IPS DF 6.9 (cell line): ENCODE measurements around the gene KRTAP10-7.

ENCODE experiments used
- DNase-seq: peaks from one replicate; pipeline ENCODE4 v3.0.0-alpha.2; 2013; ENCODE audit warnings: low read depth, low spot score
- H3K27ac ChIP-seq: one replicate; pipeline ENCODE4 v1.5.1; 2013; ENCODE audit warnings: low read length, control low read depth
- H3K27me3 ChIP-seq: 2 replicates; pipeline ENCODE4 v1.6.1; 2013; ENCODE audit warnings: mild to moderate bottlenecking, low read length; ENCODE audit not compliant: control insufficient read depth, insufficient read depth
- H3K36me3 ChIP-seq: 2 replicates; pipeline ENCODE4 v1.6.1; 2013; ENCODE audit warnings: low read length; ENCODE audit not compliant: control insufficient read depth, insufficient read depth
- H3K4me1 ChIP-seq: 2 replicates; pipeline ENCODE4 v1.6.1; 2013; ENCODE audit warnings: low read length; ENCODE audit not compliant: control insufficient read depth, insufficient read depth
- H3K4me3 ChIP-seq: 2 replicates; pipeline ENCODE4 v1.5.1; 2013; ENCODE audit warnings: mild to moderate bottlenecking, low read length
- H3K9me3 ChIP-seq: 2 replicates; pipeline ENCODE4 v1.6.1; 2013; ENCODE audit warnings: low read length, inconsistent platforms; ENCODE audit not compliant: control insufficient read depth, insufficient read depth
- WGBS: extraction: QIAGEN DNeasy Blood & Tissue Kit; methylation state at CpG from one replicate; pipeline ENCODE4 v1.1.7; 2013; ENCODE audit warnings: mixed read lengths, missing lambda C conversion rate; ENCODE audit not compliant: insufficient read length, insufficient coverage; 5-methylcytosine and 5-hydroxymethylcytosine counted together

The KRTAP10-7 gene

GRCh38 chr21:44612669-44613229 is 12.4 kb downstream of the KRTAP10-7 start:
- no CpG with 5 or more reads among the region's 13 CpGs for WGBS
- Histone ChIP-seq H3K36me3 (no peaks in the 10 kb centered on the region), H3K4me1 (no peaks in the 10 kb centered on the region; the same call in 1 of the 2 replicates), H3K27ac (no peak overlapping the region), H3K9me3 (no peaks in the 10 kb centered on the region), H3K27me3 (no peaks in the 10 kb centered on the region), H3K4me3 (no peak overlapping the region)
- no peak for DNase-seq

- no peaks in the 10 kb centered on the region for H3K27me3 ChIP-seq
- no peaks in the 10 kb centered on the region; the same call in 1 of the 2 replicates for H3K4me1 ChIP-seq
- no peak overlapping the region for H3K27ac ChIP-seq
- no peaks in the 10 kb centered on the region for H3K9me3 ChIP-seq
- DNase-seq: no peak
- no CpG with 5 or more reads among the region's 26 CpGs for WGBS
- H3K4me3 ChIP-seq: no peak overlapping the region
- H3K36me3 ChIP-seq: no peaks in the 10 kb centered on the region
Measured at GRCh38 chr21:44613386-44614155, 13.2 kb downstream of the KRTAP10-7 start.

GRCh38 chr21:44614161-44614631 is 13.8 kb downstream of the KRTAP10-7 start:
- Histone ChIP-seq H3K27me3 (no peaks in the 10 kb centered on the region), H3K4me3 (no peak overlapping the region), H3K36me3 (no peaks in the 10 kb centered on the region), H3K4me1 (no peaks in the 10 kb centered on the region; the same call in 1 of the 2 replicates), H3K27ac (no peak overlapping the region), H3K9me3 (no peaks in the 10 kb centered on the region)
- no CpG with 5 or more reads among the region's 20 CpGs for WGBS
- no peak for DNase-seq

- no peaks in the 10 kb centered on the region for H3K27me3 ChIP-seq
- no peaks in the 10 kb centered on the region; the same call in 1 of the 2 replicates for H3K4me1 ChIP-seq
- H3K27ac ChIP-seq: no peak overlapping the region
- no peak overlapping the region for H3K4me3 ChIP-seq
- WGBS: no CpG with 5 or more reads among the region's 28 CpGs
- DNase-seq: no peak
- no peaks in the 10 kb centered on the region for H3K9me3 ChIP-seq
- H3K36me3 ChIP-seq: no peaks in the 10 kb centered on the region
Measured at GRCh38 chr21:44614961-44615391, 14.6 kb downstream of the KRTAP10-7 start.

- Histone ChIP-seq H3K27me3 (no peaks in the 10 kb centered on the region), H3K4me1 (no peaks in the 10 kb centered on the region; the same call in 1 of the 2 replicates), H3K36me3 (no peaks in the 10 kb centered on the region), H3K9me3 (no peaks in the 10 kb centered on the region), H3K27ac (no peak overlapping the region), H3K4me3 (no peak overlapping the region)
- no peak for DNase-seq
- WGBS: no CpG with 5 or more reads among the region's 8 CpGs
Measured at GRCh38 chr21:44615466-44615865, 15.1 kb downstream of the KRTAP10-7 start.

GRCh38 chr21:44615911-44616590 is 15.7 kb downstream of the KRTAP10-7 start:
- Histone ChIP-seq H3K9me3 (no peaks in the 10 kb centered on the region), H3K4me1 (no peaks in the 10 kb centered on the region; the same call in 1 of the 2 replicates), H3K27me3 (no peaks in the 10 kb centered on the region), H3K27ac (no peak overlapping the region), H3K36me3 (no peaks in the 10 kb centered on the region), H3K4me3 (no peak overlapping the region)
- no CpG with 5 or more reads among the region's 17 CpGs for WGBS
- no peak for DNase-seq

DNA sequence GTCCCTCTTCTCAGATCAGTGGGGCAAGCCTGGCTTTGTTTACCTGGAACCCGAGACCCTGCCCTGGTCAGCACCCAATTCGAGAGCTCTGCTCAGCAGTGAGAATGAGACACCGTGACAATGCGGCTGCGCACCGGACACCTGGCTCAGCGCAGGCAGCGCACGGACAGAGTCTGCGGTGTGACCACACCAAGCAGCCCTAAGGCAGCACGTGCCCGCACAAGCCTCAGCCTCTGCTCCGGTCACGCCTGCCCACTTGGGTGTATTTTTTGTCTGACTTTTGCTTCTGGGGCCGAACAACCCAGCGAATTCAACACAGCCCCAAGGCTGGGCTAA is 16.2 kb downstream of the KRTAP10-7 start:
- no CpG with 5 or more reads among the region's 16 CpGs for WGBS
- Histone ChIP-seq H3K4me1 (no peaks in the 10 kb centered on the region; the same call in 1 of the 2 replicates), H3K4me3 (no peak overlapping the region), H3K27me3 (no peaks in the 10 kb centered on the region), H3K27ac (no peak overlapping the region), H3K36me3 (no peaks in the 10 kb centered on the region), H3K9me3 (no peaks in the 10 kb centered on the region)
- DNase-seq: no peak

DNA sequence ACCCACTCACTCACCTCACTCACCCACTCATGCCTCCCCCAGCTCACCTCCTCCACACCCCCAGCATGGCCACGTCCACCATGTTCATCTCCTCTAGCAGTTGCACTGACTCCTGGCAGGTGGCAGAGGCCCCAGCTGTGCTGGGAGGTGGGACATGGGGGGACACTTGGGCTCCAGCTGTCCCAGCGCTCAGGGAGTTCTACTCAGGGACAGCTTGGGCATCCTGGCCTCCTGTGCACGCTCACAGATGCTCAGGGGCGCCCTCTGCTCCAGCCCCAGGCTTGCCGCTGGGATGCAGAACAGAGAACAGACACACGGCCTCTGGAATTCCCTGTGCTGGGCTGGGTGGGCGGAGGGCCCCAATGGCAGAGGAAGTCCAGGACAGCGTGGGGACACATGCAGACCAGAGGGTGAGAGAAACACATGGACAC is 16.7 kb downstream of the KRTAP10-7 start:
- no CpG with 5 or more reads among the region's 8 CpGs for WGBS
- Histone ChIP-seq H3K4me3 (no peak overlapping the region), H3K9me3 (no peaks in the 10 kb centered on the region), H3K4me1 (no peaks in the 10 kb centered on the region; the same call in 1 of the 2 replicates), H3K27me3 (no peaks in the 10 kb centered on the region), H3K36me3 (no peaks in the 10 kb centered on the region), H3K27ac (no peak overlapping the region)
- DNase-seq: no peak

DNA sequence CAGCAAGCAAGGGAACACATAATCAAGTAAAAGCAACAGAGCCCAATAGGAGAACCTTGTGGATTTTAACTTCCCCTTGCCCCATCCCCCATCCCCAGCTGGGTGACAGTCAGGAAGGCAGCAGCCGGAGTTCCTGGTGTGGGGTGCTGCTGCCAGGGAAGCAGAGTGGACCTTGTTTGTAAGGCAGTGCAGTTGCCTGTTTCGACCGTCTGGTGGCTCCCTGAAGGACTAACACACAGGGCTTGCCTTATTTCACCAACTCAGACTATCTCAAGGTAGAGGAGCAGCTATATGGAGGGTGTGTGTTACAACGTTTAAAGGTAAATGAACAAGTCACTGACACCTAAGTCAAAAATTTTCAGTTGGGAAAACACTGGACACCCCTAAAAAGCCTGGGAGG is 18.1 kb downstream of the KRTAP10-7 start:
- no peaks in the 10 kb centered on the region for H3K27me3 ChIP-seq
- H3K27ac ChIP-seq: no peak overlapping the region
- WGBS: no CpG with 5 or more reads among the region's 4 CpGs
- 0 out of 2 replicates have a peak, but pooled peaks cover 2% of the 10 kb centered on the region for H3K9me3 ChIP-seq
- H3K36me3 ChIP-seq: no peaks in the 10 kb centered on the region
- DNase-seq: no peak
- no peaks in the 10 kb centered on the region; the same call in 1 of the 2 replicates for H3K4me1 ChIP-seq
- no peak overlapping the region for H3K4me3 ChIP-seq

GRCh38 chr21:44618909-44619308 is 18.5 kb downstream of the KRTAP10-7 start:
- no CpG with 5 or more reads among the region's 3 CpGs for WGBS
- 0 out of 2 replicates have a peak, but pooled peaks cover 2% of the 10 kb centered on the region for H3K9me3 ChIP-seq
- DNase-seq: no peak

More at GRCh38 chr21:44618909-44619308, 18.5 kb downstream of the KRTAP10-7 start:
- H3K4me1 ChIP-seq: no peaks in the 10 kb centered on the region; the same call in 1 of the 2 replicates
- H3K36me3 ChIP-seq: no peaks in the 10 kb centered on the region
- no peak overlapping the region for H3K27ac ChIP-seq
- no peaks in the 10 kb centered on the region for H3K27me3 ChIP-seq
- H3K4me3 ChIP-seq: no peak overlapping the region
